Astrocyte (in vitro differentiated cells and primary cell): ENCODE results near the gene ATRNL1.

Experiments
- EZH2 ChIP-seq: IDR thresholded peaks from 2 replicates; pipeline ENCODE4 v1.6.1; 2012; ENCODE audit warnings: mild to moderate bottlenecking, low read length, inconsistent platforms; ENCODE audit not compliant: insufficient read depth
- TF ChIP-seq, protein P1 (sequence below): IDR thresholded peaks from 2 replicates; pipeline ENCODE4 v1.5.1; 2011; ENCODE audit warnings: low read depth, mild to moderate bottlenecking, inconsistent platforms, low read length, moderate library complexity; ENCODE audit not compliant: insufficient read depth

- TF ChIP-seq, protein P1, sequence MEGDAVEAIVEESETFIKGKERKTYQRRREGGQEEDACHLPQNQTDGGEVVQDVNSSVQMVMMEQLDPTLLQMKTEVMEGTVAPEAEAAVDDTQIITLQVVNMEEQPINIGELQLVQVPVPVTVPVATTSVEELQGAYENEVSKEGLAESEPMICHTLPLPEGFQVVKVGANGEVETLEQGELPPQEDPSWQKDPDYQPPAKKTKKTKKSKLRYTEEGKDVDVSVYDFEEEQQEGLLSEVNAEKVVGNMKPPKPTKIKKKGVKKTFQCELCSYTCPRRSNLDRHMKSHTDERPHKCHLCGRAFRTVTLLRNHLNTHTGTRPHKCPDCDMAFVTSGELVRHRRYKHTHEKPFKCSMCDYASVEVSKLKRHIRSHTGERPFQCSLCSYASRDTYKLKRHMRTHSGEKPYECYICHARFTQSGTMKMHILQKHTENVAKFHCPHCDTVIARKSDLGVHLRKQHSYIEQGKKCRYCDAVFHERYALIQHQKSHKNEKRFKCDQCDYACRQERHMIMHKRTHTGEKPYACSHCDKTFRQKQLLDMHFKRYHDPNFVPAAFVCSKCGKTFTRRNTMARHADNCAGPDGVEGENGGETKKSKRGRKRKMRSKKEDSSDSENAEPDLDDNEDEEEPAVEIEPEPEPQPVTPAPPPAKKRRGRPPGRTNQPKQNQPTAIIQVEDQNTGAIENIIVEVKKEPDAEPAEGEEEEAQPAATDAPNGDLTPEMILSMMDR: no peak
- no peak for TF ChIP-seq EZH2
Observed at GRCh38 chr10:115525141-115525540, 432.0 kb downstream of the ATRNL1 start.
